Naive thymus-derived CD8-positive, alpha-beta T cell (primary cell): ENCODE data around the gene ZC3H8. TPM values are rescaled to one million over a fixed set of nuclear protein-coding genes. Genes with fewer than 3 reads are reported as not detected.

ENCODE experiments used
- ATAC-seq, 2 donors: fragments of 150-1000 bp; cut with Tn5 transposase in 1 of 2; sonication (Bioruptor Pico), chemical (Tn5 transposase) in 1 of 2; 1 replicate in 1 of 2; 2 replicates in 1 of 2; pipeline ENCODE4 v1.10.0; 2021; ENCODE audit warnings: mild to moderate bottlenecking in 2 of 2, moderate library complexity in 2 of 2
- POLR2A ChIA-PET: fragments of 350-600 bp; sonication (Branson Sonifier 250); formaldehyde crosslinking; loops from one replicate; lab custom pipeline; 2021; ENCODE audit warnings: antibody characterized with exemption; lab: Charles Lee
- DNase-seq, 10 donors: peaks; one replicate each; pipeline versions ENCODE4 v3.0.0 to v3.0.0-alpha.2; 2020 to 2022
- H3K27ac Mint-ChIP-seq, 10 donors: one replicate each; pipeline ENCODE4 v1.8.0; 2020 to 2022; ENCODE audit warnings: mild to moderate bottlenecking in 10 of 10, mixed read lengths in 10 of 10, moderate library complexity in 4 of 10, inconsistent platforms in 1 of 10
- H3K27me3 Mint-ChIP-seq, 5 donors: one replicate each; pipeline ENCODE4 v1.8.0; 2021 to 2022; ENCODE audit warnings: mixed read lengths in 5 of 5
- H3K36me3 Mint-ChIP-seq, 3 donors: one replicate each; pipeline ENCODE4 v1.8.0; 2020 to 2022; ENCODE audit warnings: mixed read lengths in 3 of 3, mild to moderate bottlenecking in 2 of 3, inconsistent platforms in 1 of 3
- H3K4me1 Mint-ChIP-seq, 4 donors: one replicate each; pipeline ENCODE4 v1.8.0; 2021 to 2022; ENCODE audit warnings: mixed read lengths in 4 of 4
- H3K4me3 Mint-ChIP-seq, 10 donors: one replicate each; pipeline ENCODE4 v1.8.0; 2020 to 2022; ENCODE audit warnings: mild to moderate bottlenecking in 10 of 10, mixed read lengths in 10 of 10, moderate library complexity in 6 of 10, inconsistent platforms in 1 of 10
- H3K9me3 Mint-ChIP-seq, 9 donors: one replicate each; pipeline ENCODE4 v1.8.0; 2020 to 2022; ENCODE audit warnings: mixed read lengths in 9 of 9, mild to moderate bottlenecking in 3 of 9, inconsistent platforms in 1 of 9, moderate library complexity in 1 of 9
- polyA plus RNA-seq, 3 donors: library from polyadenylated mRNA; unstranded; fragments of 300-500 nt; fragmentation: Illumina TruSeq; gene quantifications; one replicate each; pipeline ENCODE4 v1.2.3, GENCODE V29; 2021
- total RNA-seq, 8 experiments: library from RNA in 2 of 8; stranded (reverse) in 2 of 8; gene quantifications; one replicate each; pipeline ENCODE4 v1.2.3 and lab custom pipeline; 2021 to 2026

Gene ZC3H8
- total and polyA plus RNA-seq, 5 experiments from 2014 or later = 10.6 to 29.4 (median 17.3) TPM

DNA sequence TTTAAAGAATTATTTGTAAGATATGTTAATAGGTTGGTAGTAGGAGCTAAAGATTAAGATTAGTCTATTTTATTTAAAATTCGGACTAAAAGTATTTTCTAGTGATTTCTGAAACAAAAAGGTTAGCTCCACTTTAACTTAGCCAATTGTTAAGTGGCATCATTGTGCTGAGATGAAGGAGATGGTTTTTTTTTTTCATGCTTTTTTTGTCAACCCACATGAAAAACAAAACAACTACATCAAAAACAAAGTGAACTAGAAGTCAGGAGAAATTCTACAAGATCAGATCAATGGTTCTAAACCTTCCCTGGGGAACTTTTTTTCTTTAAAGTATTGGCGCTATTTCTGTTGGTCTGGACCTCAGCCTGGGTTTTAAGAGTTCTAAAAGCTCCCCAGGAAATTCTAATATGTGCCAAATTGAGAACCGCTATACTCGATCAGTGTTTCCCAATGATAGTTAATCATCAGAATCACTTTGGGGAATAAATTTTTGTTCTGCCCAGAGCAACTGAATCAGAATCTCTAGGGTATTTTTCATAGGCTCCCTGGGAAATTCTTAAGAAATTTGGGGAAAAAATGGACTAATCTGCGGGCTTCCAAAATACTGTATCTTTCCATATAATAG, 22.9 kb upstream of the ZC3H8 start:
- H3K36me3 Mint-ChIP-seq = no peaks in the 10 kb centered on the region
- peak overlapping the region in 9 of 10 donors; percentile 11 to 86 (median 80) for H3K4me3 Mint-ChIP-seq
- no peaks in the 10 kb centered on the region for H3K9me3 Mint-ChIP-seq
- DNase-seq = peak in 3 of 10 donors; percentile 54 to 63 (median 60)
- H3K4me1 Mint-ChIP-seq = peaks cover 11 to 51% (median 36%) of the 10 kb centered on the region in 4 donors
- no peaks in the 10 kb centered on the region for H3K27me3 Mint-ChIP-seq
- POLR2A ChIA-PET = interaction anchor here (0.5 to 0.6 kb wide), 2 partner anchors 11 to 12 kb away, joined by 3 to 4 read pairs; no protein-coding TSS in a partner anchor
- no peak for ATAC-seq
- H3K27ac Mint-ChIP-seq = peak overlapping the region in 8 of 10 donors; percentile 8 to 84 (median 56)

DNA sequence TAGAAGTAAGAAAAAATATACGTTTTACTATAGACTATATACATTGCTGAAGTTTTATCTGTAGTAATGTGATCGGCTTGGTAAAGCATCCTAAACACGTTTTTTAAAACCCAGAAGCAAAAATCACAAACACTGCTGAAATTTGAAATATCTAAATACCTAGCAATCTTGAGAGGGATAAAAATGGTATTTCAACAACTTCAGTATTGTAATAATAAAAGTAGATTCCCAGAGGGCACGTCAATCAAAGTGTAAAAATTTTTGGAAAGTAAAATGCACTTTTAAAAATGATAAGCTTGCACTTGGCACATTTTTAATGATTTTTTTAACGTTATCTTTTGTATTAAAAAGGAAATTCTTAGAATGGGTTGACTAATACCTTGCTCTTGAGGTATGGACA, 22.1 kb upstream of the ZC3H8 start:
- no peaks in the 10 kb centered on the region for H3K27me3 Mint-ChIP-seq
- DNase-seq (no peak), ATAC-seq (no peak)
- H3K36me3 Mint-ChIP-seq = no peaks in the 10 kb centered on the region
- H3K4me1 Mint-ChIP-seq = peaks cover 10 to 43% (median 32%) of the 10 kb centered on the region in 4 donors
- H3K27ac Mint-ChIP-seq = peak overlapping the region in 8 of 10 donors; percentile 84 to 100 (median 94)
- peak overlapping the region; percentile 67 to 96 (median 83) for H3K4me3 Mint-ChIP-seq
- no peaks in the 10 kb centered on the region for H3K9me3 Mint-ChIP-seq
- POLR2A ChIA-PET = no interaction called here

DNA sequence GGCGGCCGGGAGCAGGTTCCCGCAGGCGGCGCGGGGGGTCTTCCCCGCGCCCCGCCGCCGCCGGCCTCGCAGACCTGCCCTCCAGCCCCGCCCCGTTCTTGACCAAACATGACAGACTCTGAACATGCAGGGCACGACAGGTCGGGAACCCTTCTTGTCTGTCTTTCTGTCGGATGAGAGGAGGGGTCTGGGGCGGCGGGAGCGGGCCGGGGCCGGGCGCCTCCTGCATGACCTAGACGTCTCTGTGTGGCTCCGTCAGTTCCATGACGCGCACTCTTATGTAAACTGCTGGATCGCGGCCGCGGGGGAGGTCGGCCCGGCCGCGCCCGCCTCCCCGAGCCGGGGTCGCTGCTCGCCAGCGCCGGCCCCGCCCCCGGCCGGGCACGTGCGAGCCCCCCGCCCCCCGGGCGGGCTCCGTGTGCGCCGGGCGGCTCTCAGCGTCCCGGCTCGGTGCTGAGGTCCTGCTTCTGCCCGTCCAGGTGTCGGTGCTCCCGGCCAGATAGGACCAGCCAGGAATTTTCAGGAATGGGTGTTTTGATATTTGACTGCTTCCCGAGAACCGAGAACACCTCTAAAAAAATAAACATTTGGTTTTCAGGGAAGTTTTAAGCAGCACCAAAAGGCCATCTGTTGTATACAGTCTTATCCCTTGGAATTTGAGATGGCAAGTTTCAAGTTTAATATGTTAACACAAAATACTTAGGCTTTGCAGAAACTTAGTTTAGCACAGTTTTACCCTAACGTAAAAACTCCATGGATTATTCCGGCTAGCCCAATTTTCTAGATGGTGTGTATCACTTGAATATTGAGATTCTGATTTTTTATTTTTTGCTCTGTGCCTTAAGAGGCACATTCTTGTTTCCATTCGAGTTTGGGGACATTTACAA, 21.3 kb upstream of the ZC3H8 start:
- Mint-ChIP-seq H3K27me3 (no peaks in the 10 kb centered on the region), H3K36me3 (no peaks in the 10 kb centered on the region), H3K9me3 (no peaks in the 10 kb centered on the region), H3K4me1 (peaks cover 5 to 37% (median 25%) of the 10 kb centered on the region in 4 donors), H3K4me3 (peak overlapping the region; percentile 85 to 97 (median 92)), H3K27ac (peak overlapping the region; percentile 94 to 100 (median 99))
- DNase-seq (peak; percentile 66 to 93 (median 78)), ATAC-seq (peak; percentile 65 to 66)
- POLR2A ChIA-PET = no interaction called here

DNA sequence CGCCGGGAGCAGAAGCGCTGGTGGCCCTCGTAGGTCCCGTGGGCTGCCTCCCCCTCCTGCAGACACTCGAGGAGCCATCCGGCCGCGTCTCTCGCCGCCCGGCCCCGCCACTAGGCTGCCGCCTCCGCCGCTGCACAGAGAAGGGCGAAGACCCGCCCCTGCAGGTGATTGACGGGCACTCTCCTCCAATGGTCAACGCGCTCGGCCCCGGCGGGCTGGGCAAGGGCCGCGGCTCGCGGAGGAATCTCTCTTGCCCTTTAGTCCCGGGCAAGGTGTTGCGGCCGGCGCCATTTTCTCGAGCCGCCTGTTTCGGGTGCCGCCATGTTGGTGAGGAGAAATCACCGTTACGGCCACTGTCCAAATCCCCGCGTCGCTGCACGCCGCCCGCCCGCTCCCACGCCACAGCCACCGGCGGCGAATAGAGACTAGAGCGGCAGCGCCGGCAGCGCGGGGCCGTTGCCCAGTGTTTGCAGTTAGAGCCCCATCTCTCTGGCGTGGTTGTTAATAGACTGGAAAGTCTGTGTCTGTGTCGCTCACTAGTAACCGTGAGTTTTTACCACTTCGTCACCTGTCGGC, 20.6 kb upstream of the ZC3H8 start, which contains the start of gene ZC3H6:
Gene ZC3H6, plus strand, starts transcription at position 287 of the 576 bp plus-strand sequence. CDS start 398 bp downstream, outside the sequence.
- H3K27me3 Mint-ChIP-seq = no peaks in the 10 kb centered on the region
- peak; percentile 88 to 92 for ATAC-seq
- peak within 1 kb of the TSS; percentile 94 to 100 (median 99) for H3K27ac Mint-ChIP-seq
- H3K9me3 Mint-ChIP-seq = no peaks in the 10 kb centered on the region
- POLR2A ChIA-PET = interaction anchor here (0.6 to 1.3 kb wide), 9 partner anchors 10 to 272 kb away, joined by 3 to 22 read pairs (median 5); partner anchors contain the start of genes POLR1B, TMEM87B and ZC3H8
- peaks cover 0 to 31% (median 18%) of the 10 kb centered on the region in 4 donors for H3K4me1 Mint-ChIP-seq
- peak; percentile 95 to 100 (median 100) for DNase-seq
- H3K4me3 Mint-ChIP-seq = peak within 1 kb of the TSS; percentile 85 to 97 (median 92)
- H3K36me3 Mint-ChIP-seq = no peaks in the 10 kb centered on the region

DNA sequence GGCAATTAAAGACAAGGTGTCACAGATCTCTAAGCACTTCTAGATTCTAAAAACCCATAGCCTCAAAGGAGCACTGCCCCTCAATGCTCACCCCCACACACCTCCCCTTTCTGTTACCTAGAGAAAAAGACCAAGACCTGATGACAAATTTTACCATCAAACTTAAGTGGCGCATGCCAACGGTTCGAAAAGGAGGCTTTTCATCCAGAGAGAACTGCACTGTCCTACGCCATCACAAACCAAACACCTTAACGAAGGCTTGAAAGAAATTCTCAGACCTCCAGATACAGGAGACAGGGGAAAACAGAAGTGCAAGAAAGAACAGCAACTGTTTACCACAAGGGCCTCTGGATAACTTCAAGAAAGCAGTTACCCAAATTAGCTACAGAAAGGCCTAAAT, 18.5 kb upstream of the ZC3H8 start:
- Mint-ChIP-seq H3K27me3 (no peaks in the 10 kb centered on the region), H3K9me3 (peaks cover 0 to 4% (median 0%) of the 10 kb centered on the region in 9 donors), H3K27ac (peak overlapping the region in 4 of 10 donors; percentile 11 to 34 (median 26)), H3K36me3 (peaks cover 0 to 4% (median 3%) of the 10 kb centered on the region in 3 donors), H3K4me1 (peaks cover 0 to 21% (median 11%) of the 10 kb centered on the region in 4 donors), H3K4me3 (peak overlapping the region in 3 of 10 donors; percentile 34 to 66 (median 65))
- ATAC-seq (no peak), DNase-seq (no peak)
- POLR2A ChIA-PET = interaction anchor here (0.7 to 1.1 kb wide), 3 partner anchors 19 to 758 kb away, joined by 3 to 5 read pairs (median 5); partner anchors contain the start of gene ZC3H8

DNA sequence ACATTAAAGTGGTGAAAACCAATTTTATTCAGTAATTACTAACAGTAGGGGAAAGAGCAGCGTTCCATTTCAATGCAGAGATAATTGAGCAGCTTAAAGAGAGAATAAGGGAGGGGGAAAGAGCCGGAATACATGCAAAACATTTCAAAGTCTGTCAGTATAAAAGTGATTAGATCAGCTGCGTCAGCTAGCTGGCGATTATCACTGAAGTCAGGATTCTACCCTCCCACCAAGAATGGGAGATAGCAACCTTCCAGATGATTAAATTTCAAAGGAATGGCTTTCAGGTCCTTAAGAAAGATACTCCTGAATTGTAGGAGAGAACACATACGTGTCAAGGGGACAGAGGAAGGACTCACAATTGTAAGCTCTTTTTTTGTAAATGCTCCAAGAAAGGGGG, 17.8 kb upstream of the ZC3H8 start:
- POLR2A ChIA-PET = interaction anchor here (1.7 kb wide), 1 partner anchor 17 kb away, joined by 4 read pairs; the partner anchor contains the start of gene ZC3H8
- DNase-seq = no peak
- H3K4me1 Mint-ChIP-seq = peaks cover 0 to 17% (median 7%) of the 10 kb centered on the region in 4 donors
- H3K36me3 Mint-ChIP-seq = peaks cover 0 to 8% (median 6%) of the 10 kb centered on the region in 3 donors
- no peak overlapping the region for H3K4me3 Mint-ChIP-seq
- no peaks in the 10 kb centered on the region for H3K27me3 Mint-ChIP-seq
- H3K9me3 Mint-ChIP-seq = peaks cover 0 to 9% (median 0%) of the 10 kb centered on the region in 9 donors
- no peak for ATAC-seq
- H3K27ac Mint-ChIP-seq = peak overlapping the region in 1 of 10 donors; percentile 18

DNA sequence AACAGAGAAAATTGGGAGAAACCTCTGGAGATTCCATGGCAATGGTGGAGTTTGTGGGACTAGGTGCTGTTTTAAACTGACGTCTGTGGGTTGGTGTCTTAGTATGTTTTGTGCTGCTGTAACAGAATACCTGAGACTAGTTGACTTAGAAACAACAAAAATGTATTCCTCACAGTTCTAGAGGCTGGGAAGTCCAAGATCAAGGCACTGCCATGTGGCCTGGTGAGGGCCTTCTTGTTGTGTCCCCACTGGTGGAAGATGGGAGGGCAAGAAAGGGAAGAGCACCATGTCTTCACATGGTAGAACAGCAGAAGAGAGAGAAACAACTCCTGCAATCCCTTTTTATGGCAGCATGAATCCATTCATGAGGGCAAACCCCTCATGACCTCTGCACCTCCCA, 13.7 kb upstream of the ZC3H8 start:
- Mint-ChIP-seq H3K27me3 (no peaks in the 10 kb centered on the region), H3K27ac (no peak overlapping the region), H3K4me1 (no peaks in the 10 kb centered on the region), H3K36me3 (peaks cover 0 to 8% (median 6%) of the 10 kb centered on the region in 3 donors), H3K4me3 (no peak overlapping the region), H3K9me3 (peaks cover 0 to 9% (median 0%) of the 10 kb centered on the region in 9 donors)
- ATAC-seq = no peak
- POLR2A ChIA-PET = no interaction called here
- no peak for DNase-seq

DNA sequence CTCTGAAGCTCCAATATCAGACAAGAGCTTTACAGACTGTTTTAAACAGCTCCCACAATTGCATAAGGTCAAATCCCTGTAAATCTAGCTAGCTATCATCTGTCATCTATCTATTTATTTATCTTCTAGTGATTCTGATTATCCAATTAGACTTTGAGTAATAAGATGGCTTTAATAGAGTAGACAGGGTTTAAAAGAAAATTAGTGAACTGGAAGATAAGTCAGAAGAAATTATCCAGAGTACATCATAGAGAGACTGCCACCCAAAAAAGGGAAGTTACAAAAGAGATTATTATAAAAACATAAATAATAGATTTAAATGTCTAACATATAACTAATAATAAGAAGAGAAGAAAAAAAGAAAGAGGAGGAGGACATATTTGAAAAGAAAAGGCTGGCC, 8.0 kb upstream of the ZC3H8 start:
- Mint-ChIP-seq H3K9me3 (peaks cover 0 to 8% (median 0%) of the 10 kb centered on the region in 9 donors), H3K4me1 (peaks cover 3 to 10% (median 8%) of the 10 kb centered on the region in 4 donors), H3K27me3 (peaks cover 0 to 9% (median 0%) of the 10 kb centered on the region in 5 donors), H3K36me3 (peaks cover 0 to 2% (median 0%) of the 10 kb centered on the region in 3 donors), H3K4me3 (no peak overlapping the region), H3K27ac (peak overlapping the region in 1 of 10 donors; percentile 34)
- no peak for DNase-seq
- POLR2A ChIA-PET = interaction anchor here (1.2 kb wide), 1 partner anchor 9 kb away, joined by 3 read pairs; no protein-coding TSS in a partner anchor
- ATAC-seq = no peak

DNA sequence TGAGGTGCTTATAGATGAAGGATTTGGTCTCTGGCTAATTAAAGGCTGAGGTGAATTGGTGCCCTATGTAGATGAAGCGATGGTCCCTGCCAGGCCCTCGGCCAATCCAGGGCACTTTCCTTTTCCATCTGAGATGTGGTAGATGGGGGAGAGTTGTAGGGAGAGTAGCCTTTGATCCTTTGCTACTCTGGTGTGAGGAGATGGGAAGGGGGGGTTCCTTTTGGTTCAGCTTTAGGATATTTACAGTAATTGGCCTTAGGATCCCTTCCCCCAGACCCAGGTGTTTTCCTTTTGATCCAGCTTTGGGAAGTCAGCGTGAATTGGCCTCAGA, 5.4 kb upstream of the ZC3H8 start:
- H3K27me3 Mint-ChIP-seq = peaks cover 0 to 9% (median 0%) of the 10 kb centered on the region in 5 donors
- peaks cover 0 to 2% (median 0%) of the 10 kb centered on the region in 3 donors for H3K36me3 Mint-ChIP-seq
- no peak for DNase-seq
- POLR2A ChIA-PET = interaction anchor here (0.9 kb wide), 2 partner anchors 17 to 172 kb away, joined by 3 read pairs; no protein-coding TSS in a partner anchor
- H3K4me3 Mint-ChIP-seq = no peak overlapping the region
- ATAC-seq = no peak
- peaks cover 5 to 12% (median 10%) of the 10 kb centered on the region in 4 donors for H3K4me1 Mint-ChIP-seq
- H3K27ac Mint-ChIP-seq = peak overlapping the region in 2 of 10 donors; percentile 39 to 49
- H3K9me3 Mint-ChIP-seq = peaks cover 0 to 8% (median 0%) of the 10 kb centered on the region in 9 donors

DNA sequence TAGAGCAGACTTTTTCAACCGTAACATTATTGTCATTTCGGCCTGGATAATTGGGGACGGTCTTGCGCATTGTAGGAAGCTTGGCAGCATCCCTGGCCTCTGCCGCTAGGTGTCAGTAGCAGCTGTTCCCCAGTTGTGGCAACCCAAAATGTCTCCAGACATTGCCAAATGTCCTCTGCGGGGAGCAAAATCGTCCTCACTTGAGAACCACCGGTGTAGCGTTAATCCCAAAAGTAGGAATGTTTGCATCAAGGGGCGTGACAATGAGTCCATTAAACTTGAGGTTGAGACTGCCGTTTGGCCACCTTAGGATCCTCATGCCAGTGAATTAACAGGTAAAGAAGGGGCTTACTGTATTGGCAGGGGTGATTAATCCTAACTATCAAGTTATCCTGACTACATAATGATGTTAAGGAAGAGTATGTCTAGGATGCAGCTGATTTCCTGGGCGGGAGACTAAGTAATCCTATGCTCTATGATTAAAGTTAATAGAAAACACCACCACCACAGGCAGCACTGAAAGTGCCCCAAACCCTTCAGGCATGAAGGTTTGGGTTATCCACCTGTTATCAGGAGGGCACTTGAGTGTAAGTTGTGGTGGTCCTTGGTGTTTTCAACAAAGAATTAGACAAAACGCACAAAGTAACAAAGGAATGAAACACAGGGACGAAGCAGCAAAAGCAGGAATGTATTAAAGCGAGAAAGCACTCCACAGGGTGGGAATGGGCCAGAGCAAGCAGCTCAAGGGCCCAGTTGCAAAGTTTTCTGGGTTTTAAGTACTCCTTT, 4.9 kb upstream of the ZC3H8 start:
- ATAC-seq = peak; percentile 43 to 52
- peak overlapping the region; percentile 2 to 92 (median 47) for H3K27ac Mint-ChIP-seq
- H3K27me3 Mint-ChIP-seq = peaks cover 0 to 9% (median 0%) of the 10 kb centered on the region in 5 donors

DNA sequence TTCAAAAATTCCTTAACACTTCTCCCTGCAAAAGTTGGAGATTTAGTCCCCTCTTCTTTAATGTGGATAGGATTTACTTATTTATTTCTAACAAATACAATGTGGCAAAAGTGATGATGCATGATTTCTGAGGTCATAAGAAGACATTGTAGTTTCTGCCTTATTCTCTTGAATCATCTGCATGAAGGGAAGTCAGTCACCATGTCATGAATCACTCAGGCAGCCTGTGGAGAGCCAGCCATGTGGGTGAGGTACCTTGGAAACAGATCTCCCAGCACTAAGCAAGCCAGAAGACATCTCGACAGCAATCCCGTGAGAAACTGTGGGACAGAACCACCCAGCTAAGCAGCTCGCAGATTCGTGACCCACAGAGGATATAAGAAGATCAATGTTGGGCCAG, 2.7 kb upstream of the ZC3H8 start:
- no peak overlapping the region for H3K27ac Mint-ChIP-seq
- ATAC-seq (no peak), DNase-seq (no peak)
- H3K4me1 Mint-ChIP-seq = peaks cover 15 to 30% (median 17%) of the 10 kb centered on the region in 4 donors
- H3K4me3 Mint-ChIP-seq = no peak overlapping the region
- H3K27me3 Mint-ChIP-seq = peaks cover 0 to 1% (median 0%) of the 10 kb centered on the region in 5 donors
- peaks cover 0 to 2% (median 0%) of the 10 kb centered on the region in 9 donors for H3K9me3 Mint-ChIP-seq
- POLR2A ChIA-PET = interaction anchor here (0.7 kb wide), 1 partner anchor 94 kb away, joined by 3 read pairs; no protein-coding TSS in a partner anchor
- H3K36me3 Mint-ChIP-seq = peaks cover 0 to under 1% (median 0%) of the 10 kb centered on the region in 3 donors

More for the DNA sequence above, 4.9 kb upstream of the ZC3H8 start:
- peak overlapping the region; percentile 36 to 80 (median 60) for H3K4me3 Mint-ChIP-seq
- H3K9me3 Mint-ChIP-seq = peaks cover 0 to 8% (median 0%) of the 10 kb centered on the region in 9 donors
- peak; percentile 64 to 90 (median 80) for DNase-seq
- H3K4me1 Mint-ChIP-seq = peaks cover 5 to 13% (median 10%) of the 10 kb centered on the region in 4 donors
- H3K36me3 Mint-ChIP-seq = peaks cover 0 to 2% (median 0%) of the 10 kb centered on the region in 3 donors
- POLR2A ChIA-PET = interaction anchor here (0.9 to 1.0 kb wide), 2 partner anchors 51 to 172 kb away, joined by 3 to 4 read pairs; no protein-coding TSS in a partner anchor
